ENCODE measurements around the gene CECR2. TPM values are rescaled to one million over a fixed set of nuclear protein-coding genes. Genes with fewer than 3 reads are reported as not detected.

Gene CECR2
- total and polyA plus RNA-seq, 2 of the 8 experiments (the other 6 are each of a cell fraction or from before 2014, with no cell fraction given): 18.3 to 123 TPM

DNA sequence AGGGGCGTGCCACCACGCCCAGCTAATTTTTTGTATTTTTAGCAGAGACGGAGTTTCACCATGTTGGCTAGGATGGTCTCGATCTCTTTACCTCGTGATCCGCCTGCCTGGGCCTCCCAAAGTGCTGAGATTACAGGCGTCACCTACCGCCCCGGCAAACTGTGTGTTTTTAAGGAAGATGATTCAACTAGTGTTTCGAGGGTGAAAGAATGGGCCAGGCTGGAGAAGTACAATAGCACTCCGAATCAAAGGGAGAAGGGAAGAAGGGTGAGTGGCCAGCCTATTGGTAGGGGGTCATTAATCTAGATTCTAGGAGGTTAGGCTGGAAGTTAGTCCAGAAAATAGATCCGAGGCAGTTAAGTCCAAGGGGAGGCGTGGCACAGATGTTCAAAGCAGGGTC, 2.9 kb upstream of the CECR2 start (continued):
- TF ChIP-seq, protein P1, sequence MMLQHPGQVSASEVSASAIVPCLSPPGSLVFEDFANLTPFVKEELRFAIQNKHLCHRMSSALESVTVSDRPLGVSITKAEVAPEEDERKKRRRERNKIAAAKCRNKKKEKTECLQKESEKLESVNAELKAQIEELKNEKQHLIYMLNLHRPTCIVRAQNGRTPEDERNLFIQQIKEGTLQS (IDR thresholded peaks at IDR 0.05; ENCODE audit: insufficient read depth, low read depth, low read length): no peak
- TF ChIP-seq CHD2 (IDR thresholded peaks at IDR 0.05; ENCODE audit: low read length) (no peak), CHD7 (IDR thresholded peaks at IDR 0.05; ENCODE audit: insufficient replicate concordance, low read length) (no peak), SP1 (IDR thresholded peaks at IDR 0.05; ENCODE audit: low read depth, low read length) (no peak), ASH2L (IDR thresholded peaks at IDR 0.05; ENCODE audit: low read length) (no peak), SIX5 (IDR thresholded peaks at IDR 0.05; ENCODE audit: low read depth, low read length) (no peak), CTBP2 (IDR thresholded peaks at IDR 0.05; ENCODE audit: borderline replicate concordance, insufficient read depth, insufficient read length, low read length) (no peak), CTCF (IDR thresholded peaks at IDR 0.05; ENCODE audit: control extremely low read depth in 1 of 3, insufficient read depth in 1 of 3, low read depth in 1 of 3, low read length in 3 of 3) (no peak)
